Renal cortical epithelial cell (primary cell): ENCODE results near the gene TMEM81. TPM values are rescaled to one million over a fixed set of nuclear protein-coding genes. Genes with fewer than 3 reads are reported as not detected.

Source experiments
- DNase-seq: peaks from one replicate; pipeline ENCODE4 v3.0.0-alpha.2; 2011; ENCODE audit warnings: low read depth
- total RNA-seq: library from RNA; depleted of rRNA; stranded (reverse); fragments of >200 nt; gene quantifications from 2 replicates; pipeline ENCODE4 v1.2.3, GENCODE V29; 2014

TMEM81 gene
- total RNA-seq, 1 donor from 2014 or later: 2.4 TPM

DNA sequence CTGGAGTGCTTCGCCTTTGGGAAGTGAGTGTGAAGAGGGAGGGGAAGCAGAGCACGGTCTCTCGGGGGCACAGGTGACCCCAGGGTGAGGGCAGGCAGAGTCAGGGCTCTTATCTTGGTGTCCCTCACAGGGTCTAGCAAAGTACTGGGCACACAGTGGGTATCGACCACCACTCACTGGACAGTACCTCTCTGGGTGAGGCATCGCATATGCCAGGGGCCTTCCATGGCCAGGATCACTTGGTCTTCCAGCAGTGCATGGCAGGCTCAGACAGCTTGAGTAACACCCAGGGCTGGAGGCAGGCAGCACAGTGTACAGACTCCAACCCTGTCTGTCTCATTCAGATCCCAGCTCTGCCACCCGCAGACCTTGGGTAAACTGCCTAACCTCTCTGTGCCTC is 24.6 kb downstream of the TMEM81 start:
- no peak for DNase-seq

DNA sequence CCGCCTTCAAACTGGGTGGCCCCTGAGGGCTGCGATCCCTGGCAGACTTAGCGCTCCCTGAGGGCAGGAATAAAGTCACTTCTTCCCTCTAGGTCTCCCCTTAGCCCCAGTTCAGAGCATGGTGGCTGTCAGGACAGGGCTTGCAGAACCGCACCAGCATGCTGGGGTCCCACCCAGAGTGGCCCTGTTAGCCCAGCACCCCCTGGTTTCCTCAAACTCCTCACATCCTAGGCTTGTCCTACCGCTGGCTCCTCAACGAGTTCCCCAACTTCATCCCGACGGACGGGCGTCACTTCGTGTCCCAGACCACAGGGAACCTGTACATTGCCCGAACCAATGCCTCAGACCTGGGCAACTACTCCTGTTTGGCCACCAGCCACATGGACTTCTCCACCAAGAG is 25.4 kb downstream of the TMEM81 start:
- no peak for DNase-seq

DNA sequence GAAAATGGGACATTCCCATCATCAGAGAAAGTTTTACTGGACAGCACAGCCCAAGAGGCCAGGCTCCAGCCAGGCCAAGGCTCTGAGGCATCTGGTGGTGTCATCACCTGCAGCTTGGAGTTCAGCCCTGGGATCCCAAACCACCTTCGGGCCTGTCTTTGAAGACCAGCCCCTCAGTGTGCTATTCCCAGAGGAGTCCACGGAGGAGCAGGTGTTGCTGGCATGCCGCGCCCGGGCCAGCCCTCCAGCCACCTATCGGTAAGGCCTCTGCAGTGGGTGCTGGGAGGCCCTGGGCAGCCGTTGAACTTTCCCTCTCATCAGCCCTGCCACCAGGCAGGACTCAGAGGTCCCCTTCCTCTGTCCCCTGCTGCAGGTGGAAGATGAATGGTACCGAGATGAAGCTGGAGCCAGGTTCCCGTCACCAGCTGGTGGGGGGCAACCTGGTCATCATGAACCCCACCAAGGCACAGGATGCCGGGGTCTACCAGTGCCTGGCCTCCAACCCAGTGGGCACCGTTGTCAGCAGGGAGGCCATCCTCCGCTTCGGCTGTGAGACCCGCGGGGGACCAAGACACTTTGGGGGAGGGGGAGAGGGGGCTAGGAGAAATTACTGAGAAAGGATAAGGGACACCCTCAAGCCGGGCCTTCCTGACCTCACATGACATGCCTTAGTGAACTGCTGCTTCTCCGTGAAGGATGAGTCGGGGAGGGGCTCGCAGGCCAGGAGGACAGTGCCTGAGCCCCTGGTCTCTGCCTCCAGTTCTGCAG is 26.3 kb downstream of the TMEM81 start:
- no peak for DNase-seq

DNA sequence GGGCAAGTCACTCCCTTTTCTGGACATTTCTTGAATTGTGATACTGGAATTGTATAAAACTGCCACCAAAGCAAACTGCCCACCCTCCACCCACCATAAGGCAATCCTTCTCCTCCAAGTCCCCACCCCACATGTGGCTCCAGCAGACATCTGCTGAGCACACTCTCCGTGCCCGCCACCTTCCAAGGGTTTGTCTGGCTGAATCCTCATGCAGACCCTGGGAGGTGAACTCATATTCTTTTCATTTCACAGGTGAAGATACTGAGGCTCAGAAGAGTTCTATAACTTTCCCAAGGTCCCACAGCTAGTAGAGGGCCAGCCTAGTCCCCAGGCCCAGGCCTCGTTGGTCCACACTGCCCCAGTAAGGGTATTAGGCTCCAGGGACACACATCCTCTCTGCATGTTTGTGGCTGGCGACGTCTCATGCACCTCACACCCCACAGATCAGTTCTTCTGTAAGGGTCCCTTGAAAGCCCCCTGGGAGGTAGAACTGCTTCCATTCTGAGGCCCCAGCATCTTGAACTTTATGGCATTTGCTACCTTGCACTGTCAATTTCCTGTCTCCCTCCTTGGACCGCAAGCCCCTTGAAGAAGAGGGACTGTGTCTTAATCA is 27.2 kb downstream of the TMEM81 start:
- DNase-seq: no peak

DNA sequence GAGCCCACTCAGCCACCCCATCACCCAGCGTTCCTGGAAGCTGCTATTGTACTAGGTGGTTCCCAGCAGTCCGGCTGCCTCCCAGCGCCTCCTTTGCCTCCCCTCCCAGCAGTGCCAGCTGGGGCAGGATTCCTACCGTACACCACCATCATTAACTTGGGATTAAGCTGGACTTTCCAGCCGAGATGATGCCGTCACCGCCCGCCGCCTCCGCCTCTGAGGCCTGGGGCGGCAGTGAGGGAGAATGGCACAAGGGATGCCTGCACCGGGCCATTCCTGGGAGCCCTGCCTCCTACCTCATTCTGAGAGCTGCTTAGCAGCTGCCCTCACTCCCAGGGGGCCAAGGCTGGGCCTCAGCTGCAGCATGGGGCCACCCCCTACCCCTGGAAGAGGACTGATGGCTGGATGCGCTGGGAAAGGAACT is 28.1 kb downstream of the TMEM81 start:
- DNase-seq: no peak

DNA sequence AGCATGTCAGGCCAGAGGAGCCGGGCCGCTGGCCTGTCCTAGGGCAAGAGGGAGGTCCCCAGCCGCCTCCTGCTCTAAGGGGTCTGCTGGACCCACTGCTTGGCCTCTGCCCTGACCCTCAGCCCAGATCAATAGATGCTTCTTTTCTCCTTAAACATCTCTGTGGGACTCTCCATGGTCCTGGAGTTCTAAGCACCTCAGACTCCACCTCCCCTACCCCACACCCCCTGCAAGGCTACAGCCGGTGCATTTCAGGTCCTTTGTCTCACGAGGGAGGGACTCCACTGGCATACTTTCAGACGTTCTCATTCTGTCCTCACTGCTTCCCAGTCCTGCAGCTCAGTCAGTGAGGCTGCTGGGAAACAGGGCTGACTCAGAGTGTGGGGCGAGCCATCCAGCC is 30.2 kb downstream of the TMEM81 start:
- DNase-seq: no peak

DNA sequence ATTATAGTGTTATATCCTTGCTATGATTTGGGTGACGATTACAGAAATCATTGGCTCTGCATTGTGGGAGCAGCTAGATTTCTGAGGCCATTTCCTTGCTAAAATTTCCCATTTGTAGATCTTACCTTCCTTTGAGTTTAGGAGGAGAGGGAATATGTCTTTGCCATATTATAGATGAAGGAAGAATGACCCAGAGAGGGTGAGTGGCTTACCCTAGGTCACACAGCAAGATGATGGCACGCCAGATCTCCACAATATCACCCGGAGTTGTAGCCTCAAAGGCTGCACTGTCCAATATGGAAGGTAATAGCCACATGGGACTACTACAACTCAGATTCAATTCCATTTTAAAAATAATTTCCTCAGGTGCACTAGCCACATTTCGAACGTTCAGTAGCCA is 31.0 kb downstream of the TMEM81 start:
- DNase-seq: no peak

DNA sequence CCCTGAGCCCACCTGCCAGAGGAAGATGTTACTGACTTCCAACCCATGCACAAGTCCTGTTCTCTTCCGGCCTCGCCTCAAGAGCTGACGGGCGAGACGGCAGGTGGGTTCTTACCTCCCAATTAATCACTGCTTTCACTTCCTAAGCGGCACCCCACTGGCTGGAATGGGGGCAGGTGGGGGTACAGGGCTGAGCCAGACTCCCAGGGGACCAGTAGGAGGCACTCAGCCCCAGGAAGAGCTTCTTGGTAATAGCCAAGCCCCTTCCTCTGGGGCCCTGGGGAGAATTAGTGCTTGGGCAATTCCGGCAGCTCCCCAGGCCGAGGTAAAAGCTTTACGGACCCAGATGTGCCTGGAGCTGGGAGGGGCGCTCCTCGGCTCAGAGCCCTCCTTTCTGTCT is 31.6 kb downstream of the TMEM81 start:
- no peak for DNase-seq

DNA sequence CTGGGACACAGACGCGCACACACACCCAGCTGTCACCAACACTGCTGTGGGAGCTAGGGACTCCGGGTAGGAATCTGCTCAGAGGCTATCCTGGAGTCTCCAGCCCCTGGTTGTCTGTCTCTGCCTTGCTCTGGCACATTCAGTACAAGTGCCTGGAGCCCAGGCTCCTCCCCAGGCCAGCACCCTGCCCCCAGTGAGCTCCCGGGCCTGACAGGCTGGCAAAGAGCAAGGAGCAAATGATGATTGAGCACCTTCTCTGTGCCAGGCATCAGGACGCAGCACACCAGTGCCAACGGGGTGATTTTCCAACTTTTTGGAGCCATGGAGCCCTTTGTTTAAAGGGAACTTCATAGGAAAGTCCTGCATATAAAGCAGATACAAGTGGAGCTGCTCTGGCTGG is 34.8 kb downstream of the TMEM81 start:
- DNase-seq: no peak

DNA sequence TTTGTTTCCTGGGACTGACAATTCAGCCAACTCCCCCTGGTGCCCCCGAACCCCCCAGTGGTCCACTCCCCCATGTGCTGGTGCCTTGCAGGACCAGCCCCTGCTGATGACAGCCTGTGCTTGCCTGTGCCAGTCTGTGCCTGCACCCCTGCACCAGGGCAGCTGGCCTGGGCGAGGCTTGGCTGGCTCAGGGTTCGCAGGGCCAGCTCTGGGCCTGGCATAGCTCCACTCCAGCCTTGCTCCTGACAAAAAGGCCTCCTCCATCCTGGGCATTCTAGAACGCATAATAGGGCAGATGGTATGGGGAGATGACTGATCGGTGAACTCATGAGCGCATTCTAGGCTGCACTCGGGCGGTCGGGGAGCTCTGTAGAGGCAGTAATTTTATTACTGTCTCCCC is 35.9 kb downstream of the TMEM81 start:
- no peak for DNase-seq

DNA sequence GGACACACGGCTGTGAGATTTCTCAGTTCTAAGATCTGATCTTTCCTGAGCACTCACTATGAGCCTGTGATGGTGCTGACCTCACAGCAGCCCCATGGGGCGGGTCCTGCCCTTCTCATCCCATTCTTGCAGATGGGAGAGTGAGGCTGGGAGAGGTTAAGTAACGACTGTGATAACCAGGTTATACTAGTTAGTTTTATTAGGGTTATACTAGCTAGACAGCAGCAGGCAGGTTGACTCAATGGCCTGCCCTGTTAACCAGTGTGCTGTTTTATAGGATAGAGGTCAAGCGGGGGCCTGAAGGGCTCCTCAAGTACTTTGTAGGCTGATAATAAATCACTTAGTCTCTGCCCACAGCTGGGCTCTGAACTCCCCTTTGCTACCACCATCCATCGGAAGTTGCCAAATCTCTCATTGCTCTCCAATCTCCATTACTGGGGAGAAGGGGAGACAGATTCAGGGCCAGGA is 36.5 kb downstream of the TMEM81 start:
- no peak for DNase-seq

DNA sequence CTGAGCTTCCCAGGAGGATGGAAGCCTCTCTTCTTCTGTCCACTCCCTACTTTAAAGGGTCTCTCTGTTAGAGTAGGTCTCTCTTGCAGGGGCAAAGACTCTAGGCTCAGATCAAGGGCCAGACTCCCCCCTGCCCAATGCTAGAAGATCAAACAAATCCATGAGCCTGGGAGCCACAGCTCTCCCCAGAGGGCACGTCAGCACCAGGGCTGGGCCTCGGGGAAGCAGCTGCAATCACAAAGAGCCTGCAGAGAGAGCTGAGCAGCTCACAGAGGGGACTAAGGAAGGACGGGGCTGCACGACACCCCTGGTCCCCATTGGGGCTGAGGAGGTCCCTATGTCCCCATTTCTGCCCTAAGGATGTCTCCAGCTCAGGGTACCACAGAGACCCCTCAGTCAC is 37.4 kb downstream of the TMEM81 start:
- no peak for DNase-seq

DNA sequence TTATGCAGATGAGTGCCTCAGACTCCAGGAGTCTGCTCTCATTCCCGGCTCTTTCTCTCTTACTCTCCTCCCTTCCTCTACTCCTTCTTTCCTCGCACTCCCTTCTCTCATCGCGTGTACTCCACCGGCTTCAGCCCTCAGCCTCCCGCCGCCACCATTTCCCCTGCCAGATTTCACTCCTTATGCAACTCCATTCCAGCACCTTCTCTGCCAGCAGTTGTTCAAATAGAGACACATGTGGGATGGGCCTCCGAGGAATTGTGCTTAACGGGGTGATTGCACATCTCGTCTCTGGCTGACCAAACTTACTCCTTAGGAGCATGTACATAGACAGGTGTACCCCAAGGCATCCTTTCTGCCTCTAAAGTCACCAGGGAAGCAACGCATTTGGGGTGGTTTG is 39.1 kb downstream of the TMEM81 start:
- DNase-seq: no peak

DNA sequence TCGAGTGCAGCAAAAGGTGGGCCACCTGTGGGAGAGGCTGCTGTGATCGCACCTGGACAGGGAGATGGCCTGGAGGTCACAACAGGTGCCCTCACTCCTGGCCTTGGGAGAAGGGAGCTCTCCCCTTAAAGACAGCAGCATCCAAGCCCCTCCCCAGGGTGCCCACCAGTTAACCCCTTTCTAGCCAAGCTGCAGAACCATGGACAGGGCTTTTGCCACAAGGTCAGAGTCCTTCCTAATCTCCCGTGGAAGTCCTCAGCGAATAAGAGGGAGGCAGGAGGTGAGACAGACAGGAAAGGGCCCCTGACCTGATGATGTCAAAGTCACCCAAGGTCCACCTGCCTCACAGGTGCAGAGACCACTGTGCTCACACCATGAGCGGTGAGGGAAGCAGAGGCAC is 39.5 kb downstream of the TMEM81 start:
- no peak for DNase-seq

DNA sequence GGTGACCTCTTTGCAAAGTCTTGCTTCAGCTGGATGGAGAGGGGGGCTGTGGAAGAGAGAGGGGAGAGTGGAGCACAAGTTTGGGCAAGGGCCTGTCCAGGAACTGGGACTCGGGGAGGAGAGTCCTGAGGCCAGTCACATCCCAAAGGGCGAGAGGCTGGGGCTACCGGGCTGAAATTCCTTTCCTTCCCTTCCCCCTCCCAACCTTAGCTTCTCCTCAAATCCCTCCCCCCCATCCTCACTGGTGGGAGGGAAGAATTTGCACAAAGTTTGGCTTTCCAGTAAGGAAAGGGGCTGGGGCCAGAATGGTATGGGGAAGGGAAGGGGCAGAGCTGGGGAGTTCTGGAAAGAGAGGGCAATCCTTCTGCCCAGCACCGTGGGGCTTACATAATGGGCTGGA is 40.4 kb downstream of the TMEM81 start:
- DNase-seq: no peak

DNA sequence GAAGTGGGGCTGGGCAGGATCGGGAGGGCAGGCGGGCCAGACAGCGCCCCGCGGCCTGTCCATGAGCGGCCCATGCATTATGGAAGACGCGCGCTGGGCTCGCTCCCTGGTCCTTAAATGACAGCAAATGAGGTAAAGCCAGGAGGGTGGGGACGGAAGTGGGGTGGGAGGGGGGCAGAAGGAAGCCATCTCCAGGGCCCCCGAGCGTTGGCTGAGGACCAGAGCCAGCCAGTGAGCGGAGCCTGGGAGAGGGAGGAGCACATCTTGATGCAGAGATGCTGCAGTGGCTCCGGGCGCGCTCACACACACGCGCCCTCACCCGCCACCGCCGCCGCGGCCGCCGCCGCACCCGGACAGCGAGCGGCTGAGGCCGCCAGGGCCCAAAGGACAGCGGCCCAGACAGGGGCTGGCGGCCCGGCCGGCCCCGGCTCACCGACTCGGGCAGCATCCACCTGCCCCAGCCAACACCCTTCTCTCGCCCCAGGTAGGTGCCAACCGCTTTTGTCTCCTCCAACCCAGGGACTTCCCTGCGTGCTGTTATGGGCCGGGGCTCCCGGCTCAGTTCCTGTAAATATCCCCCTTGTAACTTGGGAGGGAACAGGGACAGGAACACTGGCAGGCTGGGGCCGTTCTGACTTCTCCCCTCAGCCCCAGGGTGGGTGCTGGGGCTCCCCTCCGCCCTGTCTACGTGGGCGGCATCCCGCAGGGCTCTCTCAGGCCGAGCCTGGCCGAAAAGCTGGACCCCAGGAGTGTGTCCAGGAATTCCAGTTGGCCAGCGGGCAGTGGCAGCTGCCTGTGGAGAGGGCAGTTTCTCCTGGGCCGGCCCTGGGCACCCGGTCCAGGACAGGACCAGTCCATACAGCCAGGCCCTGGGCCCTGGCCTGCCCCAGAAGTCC is 41.1 kb downstream of the TMEM81 start, which contains the start of gene CNTN2:
CNTN2 (plus strand) TSS at position 302 of the 896 bp plus-strand sequence. CDS start 9,974 bp downstream, outside the sequence.
- no peak for DNase-seq

DNA sequence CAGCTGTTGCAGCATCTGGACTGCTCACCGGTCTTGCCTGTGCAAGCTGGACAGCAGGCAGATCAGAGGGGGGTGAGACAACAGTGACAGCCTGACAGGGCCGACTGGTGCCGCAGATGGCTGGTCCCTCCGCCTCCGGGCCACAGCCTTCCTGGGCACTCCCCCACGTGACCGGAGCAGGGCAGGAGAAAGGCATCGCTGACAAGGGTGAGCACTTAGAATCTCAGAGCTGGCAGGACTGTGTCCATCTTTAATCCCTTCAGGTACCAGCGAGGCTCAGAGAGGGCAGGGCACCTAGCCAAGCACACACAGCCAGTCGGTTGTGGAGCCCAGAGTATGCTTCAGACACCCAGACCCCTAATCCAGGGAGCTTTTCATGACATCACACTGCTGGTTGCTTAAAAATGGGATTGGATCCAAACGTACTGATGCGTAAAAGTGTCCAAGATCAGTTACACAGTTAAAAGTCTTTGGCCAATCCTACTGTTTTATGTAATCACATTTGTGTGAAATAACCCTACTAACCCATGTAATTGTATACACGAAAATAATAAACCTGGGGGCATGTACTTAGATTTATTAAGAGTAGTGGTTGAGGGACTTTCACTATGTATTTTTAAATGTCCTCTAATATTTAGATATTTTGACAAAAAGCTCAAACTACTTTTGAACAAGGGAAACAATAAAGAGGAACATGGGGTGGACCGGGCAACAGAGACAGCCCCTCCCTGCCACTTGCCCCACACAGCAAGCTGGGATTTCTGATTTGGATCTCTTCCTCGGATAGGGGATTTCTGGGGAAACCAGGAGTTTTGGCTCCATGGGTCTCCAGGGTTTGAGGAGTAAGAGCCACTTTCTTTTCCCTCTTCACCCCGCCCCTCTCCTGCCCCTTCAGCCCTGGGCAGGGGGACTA is 42.0 kb downstream of the TMEM81 start:
- DNase-seq: no peak

DNA sequence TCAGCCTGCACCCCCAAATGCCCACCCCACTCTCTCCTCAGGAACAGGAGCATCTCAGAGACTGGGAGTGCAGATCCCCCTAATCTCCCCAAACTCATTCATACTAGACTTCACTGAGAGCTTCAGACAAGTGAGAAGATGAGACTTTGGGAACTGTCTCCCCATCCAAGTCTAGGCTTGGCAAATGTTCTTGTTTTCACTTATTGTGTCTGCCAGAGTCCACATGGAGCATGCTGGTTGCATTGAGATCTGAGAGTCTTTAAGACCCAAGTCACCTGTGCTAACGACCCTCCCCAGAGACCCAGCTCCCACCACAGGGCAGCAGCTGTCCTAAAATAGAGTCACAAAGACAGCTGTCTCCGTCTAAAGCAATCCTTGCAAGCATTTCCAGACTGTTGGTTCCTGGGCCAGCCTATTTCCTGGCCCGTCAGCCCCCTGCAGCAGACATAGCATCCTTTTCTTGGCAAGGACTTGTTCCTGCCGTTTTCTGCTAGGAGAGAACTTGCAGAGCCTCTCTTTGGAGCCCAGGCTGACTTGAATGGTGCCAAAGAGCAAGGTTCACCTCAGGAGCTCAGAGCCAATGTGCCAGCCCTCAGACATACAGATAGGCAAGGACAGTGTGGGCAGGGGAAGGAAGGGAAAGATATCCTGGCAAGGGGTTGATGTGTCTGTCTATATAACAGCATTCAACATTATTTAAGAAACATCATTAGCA is 43.1 kb downstream of the TMEM81 start:
- no peak for DNase-seq

DNA sequence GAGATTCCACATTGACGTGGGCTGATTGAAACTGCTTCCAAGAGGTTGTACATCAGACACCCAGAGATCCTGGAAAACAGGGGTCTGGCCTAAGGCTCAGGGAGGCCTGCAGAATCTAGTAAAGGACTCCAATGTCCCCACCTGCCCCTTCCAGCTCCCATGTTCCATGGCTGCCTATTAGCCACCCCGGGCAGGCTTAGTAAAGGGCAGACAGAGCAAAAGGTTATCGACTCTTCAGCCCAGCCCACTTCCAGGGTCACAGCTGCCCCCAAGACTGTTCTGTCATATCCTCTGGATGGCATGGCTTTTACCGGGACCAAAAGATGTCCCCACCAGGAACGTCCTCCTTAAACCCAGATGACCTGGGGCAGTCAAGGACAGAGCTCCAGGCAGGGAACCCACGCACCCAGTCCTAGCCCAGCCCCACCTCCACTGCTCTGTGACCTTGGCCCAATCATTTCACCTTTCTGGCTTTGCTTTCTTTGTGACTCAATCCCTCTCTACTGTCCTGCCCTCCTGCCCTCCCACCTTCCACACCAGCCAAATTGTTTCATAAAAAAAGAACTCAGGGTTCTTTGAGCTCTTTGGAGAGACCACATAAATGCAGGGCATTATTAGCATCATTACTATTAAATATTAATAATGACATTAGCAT is 46.0 kb downstream of the TMEM81 start:
- DNase-seq: no peak

DNA sequence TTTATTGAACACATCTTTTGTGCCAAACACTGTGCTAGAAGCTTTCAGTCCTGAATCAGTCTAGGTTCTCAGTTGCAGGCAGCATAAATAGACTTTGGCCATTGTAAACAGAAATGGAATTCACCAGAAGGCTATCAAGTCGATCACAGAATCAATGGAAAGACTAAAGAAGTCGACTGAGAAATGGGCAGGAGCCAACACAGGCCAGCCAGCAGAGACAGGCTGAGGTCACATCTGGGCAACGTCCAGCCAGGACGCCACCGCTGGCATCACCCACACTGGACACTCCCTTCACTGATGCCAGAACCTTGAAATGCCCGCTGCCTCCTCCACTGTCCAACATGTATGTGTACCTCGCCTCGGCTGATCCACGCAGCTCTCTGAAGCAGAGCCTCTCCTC is 46.7 kb downstream of the TMEM81 start:
- DNase-seq: no peak
